NCI-H446 treated with DMSO at 0.1 percent for 48 hours (cell line): ENCODE results near the gene S100Z.

Experiments used
- DNase-seq: peaks from one replicate; lab custom pipeline; 2025; lab: John Stamatoyannopoulos, UW

Gene S100Z

DNA sequence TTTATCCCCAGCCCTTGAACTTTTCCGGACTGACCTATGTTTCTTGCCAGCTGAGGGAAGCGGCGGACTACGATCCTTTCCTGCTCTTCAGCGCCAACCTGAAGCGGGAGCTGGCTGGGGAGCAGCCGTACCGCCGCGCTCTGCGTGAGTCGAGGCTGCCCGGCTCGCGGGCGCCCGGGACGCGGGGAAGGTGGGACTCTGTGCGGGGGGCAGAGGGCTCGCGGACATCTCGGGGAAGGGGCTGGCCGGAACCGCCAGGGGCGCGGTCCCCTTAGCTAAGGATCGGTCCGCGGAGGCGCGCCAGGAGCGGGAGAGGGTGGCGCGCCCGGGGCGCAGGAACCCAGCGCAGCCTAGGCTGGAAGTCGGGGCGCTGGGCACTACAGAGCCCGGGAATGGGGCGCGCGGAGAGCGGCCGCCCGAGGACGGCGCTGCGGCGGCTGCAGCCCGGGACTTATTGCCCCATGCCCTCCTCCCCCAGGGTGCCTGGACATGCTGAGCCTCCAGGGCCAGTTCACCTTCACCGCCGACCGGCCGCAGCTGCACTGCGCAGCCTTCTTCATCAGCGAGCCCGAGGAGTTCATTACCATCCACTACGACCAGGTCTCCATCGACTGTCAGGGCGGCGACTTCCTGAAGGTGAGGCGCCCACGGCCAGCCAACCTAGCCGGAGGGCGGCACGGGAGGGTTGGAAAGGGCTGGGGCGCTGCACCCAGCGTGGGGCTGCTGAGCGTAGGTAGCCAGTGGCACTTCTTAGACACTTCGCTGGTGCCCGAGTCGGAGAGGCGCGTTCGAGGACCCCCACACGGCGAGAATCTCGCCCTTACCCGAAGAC lies 104.0 kb downstream of the S100Z start:
- no peak for DNase-seq

DNA sequence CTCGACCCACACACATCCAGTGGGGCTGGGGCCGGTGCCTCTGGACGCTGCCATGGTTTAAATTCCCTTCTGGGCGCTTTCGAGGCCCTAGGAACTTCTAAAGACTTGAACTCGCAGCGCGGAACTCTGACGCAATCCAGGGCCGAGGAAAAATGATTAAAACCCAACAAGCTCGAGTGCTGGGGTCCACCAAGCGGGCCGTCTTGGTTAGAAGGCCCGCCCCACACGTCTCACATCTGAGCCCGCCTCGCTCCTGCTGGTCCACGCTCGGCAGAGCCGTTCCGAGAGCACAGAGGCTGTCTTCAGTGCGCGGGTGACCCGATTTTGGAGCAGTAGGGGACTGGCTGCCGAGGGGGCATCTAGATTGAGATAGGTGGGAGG lies 104.6 kb downstream of the S100Z start:
- DNase-seq: no peak

DNA sequence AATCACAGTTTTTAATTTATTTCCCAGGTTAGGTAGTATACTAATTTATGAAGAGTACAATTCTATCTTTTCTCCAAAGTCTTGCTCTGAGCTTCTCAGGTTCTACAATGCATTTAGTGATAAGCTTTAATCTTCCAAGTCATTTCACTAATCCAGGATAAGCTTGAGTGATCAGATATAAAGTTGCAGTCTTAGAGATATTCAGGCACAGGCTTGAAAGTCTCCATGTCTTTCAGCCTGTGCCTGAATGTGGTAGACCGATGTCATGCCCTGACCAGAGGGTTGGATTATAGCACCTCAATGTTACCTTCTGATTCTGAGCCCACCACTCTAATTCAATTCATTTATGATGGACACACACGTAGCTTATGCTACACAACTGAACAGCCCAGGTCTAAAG lies 106.2 kb downstream of the S100Z start:
- no peak for DNase-seq

DNA sequence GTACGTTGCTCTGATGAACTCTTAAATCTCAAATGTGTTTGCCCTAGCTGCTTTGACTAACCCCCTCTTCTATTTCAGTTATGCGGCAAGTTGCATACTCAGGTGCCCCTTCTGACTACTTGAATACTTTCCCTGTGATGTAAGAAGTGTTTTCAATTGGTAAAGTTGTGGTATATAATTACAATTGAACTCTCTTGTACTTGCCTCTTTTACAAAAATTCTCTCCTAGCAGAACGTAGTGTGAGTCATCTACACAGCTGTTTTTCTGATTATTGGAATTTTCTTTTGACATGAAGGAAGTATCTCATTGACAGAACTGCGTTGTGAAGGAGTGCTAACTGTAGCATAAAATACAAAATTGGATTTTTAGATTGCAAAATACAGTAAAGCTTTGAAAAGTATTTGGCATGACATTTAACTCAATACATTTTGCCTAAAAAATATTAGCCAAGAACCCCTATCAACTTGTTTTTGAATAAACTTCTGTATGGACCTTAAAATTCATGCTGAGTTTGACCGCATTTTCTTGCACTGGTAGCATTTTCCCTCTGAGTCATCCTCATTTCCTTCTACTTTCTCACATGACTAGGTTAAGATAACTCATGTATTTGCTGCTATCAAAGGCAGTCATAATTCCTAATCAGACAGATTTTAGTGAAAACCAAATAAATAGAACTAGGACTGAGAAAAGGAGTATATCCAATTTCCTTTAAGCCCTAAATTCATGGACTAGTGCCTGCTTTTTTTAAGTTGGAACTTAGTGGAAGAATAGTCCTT lies 109.4 kb downstream of the S100Z start:
- no peak for DNase-seq

DNA sequence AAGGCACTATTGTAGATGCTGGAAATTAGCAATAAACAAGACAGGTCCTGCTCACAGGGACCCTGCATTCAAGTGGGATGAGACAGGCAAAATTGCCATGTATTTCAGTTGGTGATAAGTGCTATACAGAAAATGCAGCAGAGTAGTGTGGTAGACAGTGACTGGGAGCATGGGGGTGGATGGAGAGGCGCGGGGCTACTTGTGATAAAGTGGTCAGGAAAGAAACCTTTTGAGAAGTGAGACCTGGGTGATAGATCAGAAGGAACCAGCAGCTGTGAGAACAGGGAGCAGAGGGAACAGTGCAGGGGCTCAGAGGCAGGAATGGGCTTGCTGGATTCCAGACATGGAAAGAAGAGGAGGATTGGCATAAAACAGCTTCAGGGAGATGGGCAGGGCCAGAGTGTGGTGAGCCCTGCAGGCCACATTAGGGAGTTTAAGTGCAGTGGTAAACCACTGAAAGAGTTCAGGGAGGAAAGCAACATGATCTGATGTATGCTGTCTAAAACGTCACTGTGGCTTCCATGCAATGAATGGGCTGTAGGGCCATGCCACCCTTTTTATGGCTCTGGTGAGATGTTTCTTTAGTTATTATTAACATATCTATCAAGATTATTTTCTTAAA lies 110.3 kb downstream of the S100Z start:
- DNase-seq: no peak

DNA sequence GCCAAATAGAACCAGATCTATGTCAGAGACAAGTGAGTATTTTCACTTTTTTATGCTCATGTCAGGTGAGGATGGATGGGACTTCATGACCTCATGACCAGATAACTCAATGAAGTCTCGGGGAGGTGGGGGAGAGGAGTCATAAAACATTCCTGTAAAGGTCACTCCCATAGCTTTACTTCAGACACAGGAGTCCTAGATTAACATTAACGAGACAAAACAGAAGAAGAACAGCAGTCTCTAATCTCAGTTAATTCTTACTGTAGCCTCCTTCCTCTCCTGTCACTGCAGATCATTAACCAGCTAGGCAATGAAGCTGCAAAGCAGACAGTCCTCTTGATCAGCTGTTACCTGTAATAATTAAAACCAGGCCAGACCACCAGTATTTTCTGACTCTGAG lies 114.2 kb downstream of the S100Z start:
- no peak for DNase-seq
